K562 (cell line): Measurements from ENCODE around the gene RAB3GAP2. TPM values are rescaled to one million over a fixed set of nuclear protein-coding genes. Genes with fewer than 3 reads are reported as not detected.

Experiments used
- DEAF1 ChIP-seq: fragments of 450-650 bp; formaldehyde crosslinking; IDR thresholded peaks from 2 replicates; pipeline ENCODE4 v1.4.0; 2020; ENCODE audit warnings: mild to moderate bottlenecking, moderate library complexity
- GTF2F1 ChIP-seq: IDR thresholded peaks from 2 replicates; pipeline ENCODE4 v1.6.1; 2011; ENCODE audit warnings: low read depth, low read length, improper control_type of control experiment
- JUNB ChIP-seq: fragments of 450-650 bp; formaldehyde crosslinking; conservative IDR thresholded peaks from 2 replicates; pipeline ENCODE4 v1.4.0; 2020; ENCODE audit warnings: mild to moderate bottlenecking
- MAZ ChIP-seq, 2 experiments: fragments of 450-650 bp in 1 of 2; sonication (generic) in 1 of 2; formaldehyde crosslinking; IDR thresholded peaks in 1 of 2; conservative IDR thresholded peaks in 1 of 2; 2 replicates each; pipeline versions ENCODE4 v1.4.0 to v1.5.0; 2020; ENCODE audit warnings: mild to moderate bottlenecking in 1 of 2, missing genetic modification reagents in 1 of 2
- NR4A1 ChIP-seq, 2 experiments: fragments of 250-450 bp in 1 of 2; fragments of 450-650 bp in 1 of 2; sonication (Bioruptor Pico) in 1 of 2; IDR thresholded peaks; 2 replicates each; pipeline versions ENCODE4 v1.4.0 to v1.6.1; 2016 to 2020; ENCODE audit warnings: mild to moderate bottlenecking in 2 of 2, missing compliant biosample characterization in 1 of 2, missing genetic modification characterization in 1 of 2, moderate library complexity in 1 of 2
- RREB1 ChIP-seq: fragments of 250-450 bp; sonication (Bioruptor Pico); IDR thresholded peaks from 2 replicates; pipeline ENCODE4 v1.4.0; 2020
- TAL1 ChIP-seq: fragments of 450-650 bp; IDR thresholded peaks from 2 replicates; pipeline ENCODE4 v1.6.1; 2016; ENCODE audit warnings: mild to moderate bottlenecking
- TCF3 ChIP-seq: sonication (generic); formaldehyde crosslinking; IDR thresholded peaks from 2 replicates; pipeline ENCODE4 v1.4.0; 2020; ENCODE audit warnings: mild to moderate bottlenecking, missing genetic modification reagents
- ZNF239 ChIP-seq: fragments of 250-450 bp; sonication (Bioruptor Pico); IDR thresholded peaks from 2 replicates; pipeline ENCODE4 v1.4.0; 2020; ENCODE audit warnings: mild to moderate bottlenecking
- ZNF24 ChIP-seq: fragments of 450-650 bp; IDR thresholded peaks from 2 replicates; pipeline ENCODE4 v1.6.1; 2016
- ZNF311 ChIP-seq: fragments of 250-450 bp; sonication (Bioruptor Pico); IDR thresholded peaks from 2 replicates; pipeline ENCODE4 v1.4.0; 2020; ENCODE audit warnings: mild to moderate bottlenecking, moderate library complexity
- ZNF518B ChIP-seq: fragments of 250-450 bp; sonication (Bioruptor Pico); IDR thresholded peaks from 2 replicates; pipeline ENCODE4 v1.5.0; 2021; ENCODE audit warnings: mild to moderate bottlenecking, moderate library complexity
- ZNF79 ChIP-seq: fragments of 250-450 bp; sonication (Bioruptor Pico); IDR thresholded peaks from 2 replicates; pipeline ENCODE4 v1.4.0; 2020; ENCODE audit warnings: low read depth, mild to moderate bottlenecking, moderate library complexity
- polyA plus RNA-seq, 8 experiments: library from polyadenylated mRNA; depleted of rRNA in 4 of 8; stranded (reverse) in 5 of 8; unstranded in 3 of 8; fragments of >200 nt; fragmentation: Nextera tagmentation in 2 of 8; fragmentation: Illumina TruSeq in 1 of 8; extraction: Ambion mirVana in 2 of 8; extraction: Trizol in 1 of 8; gene quantifications; 2 replicates each; pipeline versions ENCODE4 v1.2.1 to v1.2.3, GENCODE V29; 2011 to 2014; ENCODE audit warnings: inconsistent platforms in 1 of 8, missing spikeins in 1 of 8
- total RNA-seq, 7 experiments: library from RNA; depleted of rRNA in 6 of 7; stranded (reverse); fragments of >200 nt in 6 of 7; fragmentation: Illumina TruSeq in 2 of 7; extraction: Trizol in 2 of 7; gene quantifications; 2 replicates each; pipeline versions ENCODE4 v1.2.1 to v1.2.3, GENCODE V29; 2011 to 2021; ENCODE audit warnings: low replicate concordance in 1 of 7
- TF ChIP-seq, protein P1 (sequence below): fragments of 450-650 bp; IDR thresholded peaks from 2 replicates; pipeline ENCODE4 v1.6.1; 2016; ENCODE audit warnings: missing biosample characterization, missing genetic modification characterization

The RAB3GAP2 gene
- total and polyA plus RNA-seq, 9 of the 15 experiments (the other 6 are each of a cell fraction or from before 2014, with no cell fraction given), result 14.1 to 69.1 (median 32.2) TPM

DNA sequence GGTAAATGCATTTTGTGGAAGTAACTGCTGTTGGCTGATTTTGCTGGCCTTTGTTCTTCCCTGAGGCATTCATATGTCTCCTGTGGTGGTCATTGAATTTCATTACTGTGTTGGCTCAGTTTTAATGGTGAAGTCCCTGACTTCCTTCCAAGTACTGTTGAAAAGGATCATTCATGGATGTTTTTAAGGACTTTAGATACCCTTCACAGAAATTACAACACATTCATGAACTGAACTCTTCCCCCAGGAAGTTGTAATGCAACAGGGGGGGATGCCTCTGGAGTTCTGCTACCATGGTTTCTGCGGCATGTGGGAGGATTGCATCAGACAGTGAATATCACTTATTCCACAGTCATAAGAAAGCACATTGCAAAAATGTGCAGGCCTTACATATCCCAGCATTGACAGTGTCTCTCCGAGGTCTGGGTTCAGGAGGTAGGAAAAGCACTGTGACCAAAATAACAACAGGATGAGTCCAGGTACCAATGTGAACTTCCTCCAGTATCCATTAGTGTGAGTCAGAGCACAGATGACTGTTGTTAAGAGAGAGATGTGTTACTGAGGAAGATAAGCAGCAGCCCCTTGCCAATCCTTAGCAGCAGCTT is 2.1 kb upstream of the RAB3GAP2 start (continued):
- TF ChIP-seq NR4A1 (CRISPR knock-in tag; IDR thresholded peaks at IDR 0.05) (no peak), NR4A1 (tag; IDR thresholded peaks at IDR 0.05) (peak; percentile 56; the same call in 1 of the 2 replicates), ZNF79 (CRISPR knock-in tag) (0 out of 2 replicates have a peak, but pooled peaks have one; percentile 27), ZNF24 (peak; percentile 84; the same call in 1 of the 2 replicates), RREB1 (CRISPR knock-in tag) (peak; percentile 91), GTF2F1 (no peak), TAL1 (0 out of 2 replicates have a peak, but pooled peaks have one; percentile 6), ZNF518B (CRISPR knock-in tag) (no peak), MAZ (CRISPR knock-in tag; conservative IDR thresholded peaks at IDR 0.05 in 1 of 2, IDR thresholded peaks at IDR 0.05 in 1 of 2) (peak in 1 of 2 experiments; percentile 29; a peak in 1 of 4 replicates), DEAF1 (CRISPR knock-in tag) (peak; percentile 28; the same call in 1 of the 2 replicates), TCF3 (CRISPR knock-in tag) (no peak), ZNF311 (CRISPR knock-in tag) (peak; percentile 60; the same call in 1 of the 2 replicates), JUNB (CRISPR knock-in tag) (no peak), ZNF239 (CRISPR knock-in tag) (no peak; the same call in 1 of the 2 replicates)
- TF ChIP-seq, protein P1, sequence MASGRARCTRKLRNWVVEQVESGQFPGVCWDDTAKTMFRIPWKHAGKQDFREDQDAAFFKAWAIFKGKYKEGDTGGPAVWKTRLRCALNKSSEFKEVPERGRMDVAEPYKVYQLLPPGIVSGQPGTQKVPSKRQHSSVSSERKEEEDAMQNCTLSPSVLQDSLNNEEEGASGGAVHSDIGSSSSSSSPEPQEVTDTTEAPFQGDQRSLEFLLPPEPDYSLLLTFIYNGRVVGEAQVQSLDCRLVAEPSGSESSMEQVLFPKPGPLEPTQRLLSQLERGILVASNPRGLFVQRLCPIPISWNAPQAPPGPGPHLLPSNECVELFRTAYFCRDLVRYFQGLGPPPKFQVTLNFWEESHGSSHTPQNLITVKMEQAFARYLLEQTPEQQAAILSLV (tag), result peak; percentile 66; the same call in 1 of the 2 replicates
